ENCODE results near the gene RAB4A.

DNA sequence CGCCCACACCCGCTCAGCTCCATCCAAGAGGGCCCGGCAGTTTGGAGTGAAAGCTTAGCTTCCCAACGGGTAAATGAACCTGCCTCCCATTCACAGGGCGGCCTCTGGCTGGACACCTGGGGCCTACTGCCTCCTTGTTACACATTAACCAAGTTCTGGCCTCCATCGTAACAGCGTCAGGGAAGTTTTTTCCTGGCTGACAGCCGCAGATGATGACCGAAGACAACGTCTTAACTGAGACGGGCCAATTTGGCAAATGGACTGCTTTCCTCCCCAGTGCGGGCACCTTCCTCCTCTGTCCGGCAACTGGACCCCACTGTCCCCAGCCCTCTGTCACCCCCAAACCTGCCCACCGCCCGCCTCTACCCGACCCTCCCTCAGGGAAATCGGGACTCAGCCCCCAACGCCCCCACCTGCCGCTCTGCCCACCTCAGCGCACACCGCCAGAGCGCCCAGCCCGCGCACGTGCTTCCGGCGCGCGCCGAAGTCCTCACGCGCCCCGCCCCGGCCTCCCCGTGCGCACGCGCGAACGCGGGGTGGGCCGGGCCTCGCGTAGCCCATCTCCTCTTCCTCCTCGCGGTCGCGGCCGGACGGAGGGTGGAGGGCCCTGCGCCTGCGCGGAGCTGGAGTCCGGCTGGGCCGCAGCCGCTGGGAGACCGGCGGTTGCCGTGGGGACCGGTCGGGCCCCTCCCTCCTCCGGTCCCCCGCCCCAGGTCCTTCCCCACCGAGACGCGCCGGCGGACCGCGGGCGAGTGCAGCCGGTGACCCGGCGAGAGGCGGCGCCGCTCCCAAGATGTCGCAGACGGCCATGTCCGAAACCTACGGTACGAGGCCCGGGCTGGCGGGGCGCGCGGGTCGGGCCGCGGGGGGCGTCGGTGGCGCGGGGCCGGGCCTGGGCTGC is at the start of gene RAB4A:
- TF ChIP-seq, protein P1, sequence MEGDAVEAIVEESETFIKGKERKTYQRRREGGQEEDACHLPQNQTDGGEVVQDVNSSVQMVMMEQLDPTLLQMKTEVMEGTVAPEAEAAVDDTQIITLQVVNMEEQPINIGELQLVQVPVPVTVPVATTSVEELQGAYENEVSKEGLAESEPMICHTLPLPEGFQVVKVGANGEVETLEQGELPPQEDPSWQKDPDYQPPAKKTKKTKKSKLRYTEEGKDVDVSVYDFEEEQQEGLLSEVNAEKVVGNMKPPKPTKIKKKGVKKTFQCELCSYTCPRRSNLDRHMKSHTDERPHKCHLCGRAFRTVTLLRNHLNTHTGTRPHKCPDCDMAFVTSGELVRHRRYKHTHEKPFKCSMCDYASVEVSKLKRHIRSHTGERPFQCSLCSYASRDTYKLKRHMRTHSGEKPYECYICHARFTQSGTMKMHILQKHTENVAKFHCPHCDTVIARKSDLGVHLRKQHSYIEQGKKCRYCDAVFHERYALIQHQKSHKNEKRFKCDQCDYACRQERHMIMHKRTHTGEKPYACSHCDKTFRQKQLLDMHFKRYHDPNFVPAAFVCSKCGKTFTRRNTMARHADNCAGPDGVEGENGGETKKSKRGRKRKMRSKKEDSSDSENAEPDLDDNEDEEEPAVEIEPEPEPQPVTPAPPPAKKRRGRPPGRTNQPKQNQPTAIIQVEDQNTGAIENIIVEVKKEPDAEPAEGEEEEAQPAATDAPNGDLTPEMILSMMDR (IDR thresholded peaks at IDR 0.05), result no peak
- TF ChIP-seq EZH2 (IDR thresholded peaks at IDR 0.05), result no peak
